Stomach (tissue), 9 donors: Measurements from ENCODE around the gene SPDYE6. TPM values are rescaled to one million over a fixed set of nuclear protein-coding genes. Genes with fewer than 3 reads are reported as not detected.
A peak's percentile ranks its signal among the peaks of the same experiment; 100 is the strongest.
"Not testable (repeated sequence)": the region's sequence is repeated elsewhere in the genome, so short reads cannot be mapped to it uniquely, and the experiment has no call there.

Source experiments
- DNase-seq, 2 donors: peaks; one replicate each; pipeline versions ENCODE4 v3.0.0 to v3.0.0-alpha.2; 2013 to 2019
- H3K27ac ChIP-seq, 5 donors: fragments of 200-600 bp in 4 of 5; sonication (generic) in 4 of 5; one replicate each; pipeline ENCODE4 v1.5.1; 2013 to 2019; ENCODE audit warnings: mild to moderate bottlenecking in 1 of 5, moderate library complexity in 1 of 5
- H3K27me3 ChIP-seq, 3 donors: fragments of 200-600 bp; sonication (generic); one replicate each; pipeline ENCODE4 v1.5.1; 2017 to 2019; ENCODE audit warnings: mixed run types in 1 of 3
- H3K36me3 ChIP-seq, 4 donors: fragments of 200-600 bp; sonication (generic); 1 replicate in 3 of 4; 2 replicates in 1 of 4; pipeline ENCODE4 v1.5.1; 2016 to 2019
- H3K4me1 ChIP-seq, 4 donors: fragments of 200-600 bp; sonication (generic); one replicate each; pipeline ENCODE4 v1.5.1; 2016 to 2019
- H3K4me3 ChIP-seq, 4 donors: fragments of 200-600 bp; sonication (generic) in 3 of 4; one replicate each; pipeline ENCODE4 v1.5.1; 2016 to 2019; ENCODE audit warnings: mild to moderate bottlenecking in 1 of 4
- H3K9me3 ChIP-seq, 4 donors: fragments of 200-600 bp; sonication (generic); one replicate each; pipeline ENCODE4 v1.5.1; 2016 to 2019
- CTCF ChIP-seq, 7 experiments: fragments of 450-650 bp in 4 of 7; fragments of 200-600 bp in 3 of 7; sonication (generic) in 3 of 7; IDR thresholded peaks; one replicate each; pipeline ENCODE4 v1.5.1; 2016 to 2019; ENCODE audit warnings: antibody characterized with exemption in 7 of 7, control low read depth in 2 of 7, mild to moderate bottlenecking in 1 of 7
- EP300 ChIP-seq: sonication (generic); formaldehyde crosslinking; IDR thresholded peaks from one replicate; pipeline ENCODE4 v1.6.1; 2017; ENCODE audit warnings: antibody characterized with exemption
- POLR2A ChIP-seq, 4 donors: fragments of 450-650 bp; IDR thresholded peaks; one replicate each; pipeline ENCODE4 v1.6.1; 2016; ENCODE audit warnings: antibody characterized with exemption in 4 of 4, control low read depth in 2 of 4, mild to moderate bottlenecking in 1 of 4, moderate library complexity in 1 of 4
- POLR2AphosphoS5 ChIP-seq, 3 donors: sonication (generic); formaldehyde crosslinking; IDR thresholded peaks; one replicate each; pipeline ENCODE4 v1.6.1; 2016; ENCODE audit warnings: antibody characterized with exemption in 3 of 3
- WGBS, 5 donors: extraction: QIAGEN DNeasy Blood & Tissue Kit in 3 of 5; methylation state at CpG; one replicate each; pipeline versions ENCODE4 v1.1.5 to v1.1.7; 2013 to 2018; 5-methylcytosine and 5-hydroxymethylcytosine counted together
- intact Hi-C: fragments of 100-400 bp; cut with DNase I; formaldehyde crosslinking; loops from one replicate; pipeline ENCODE4 v1.15.1; 2023; ENCODE audit warnings: low total_unique reads
- polyA plus RNA-seq, 3 donors: library from polyadenylated mRNA; stranded (reverse); fragments of 200-250 nt; gene quantifications; one replicate each; pipeline ENCODE4 v1.2.3, GENCODE V29; 2013
- total RNA-seq, 5 donors: library from RNA; depleted of rRNA; stranded (reverse); fragments of >200 nt; gene quantifications; one replicate each; pipeline versions ENCODE4 v1.1.0 to v1.2.3, GENCODE V29; 2014 to 2016
- donor health status: healthy with polysubstance abuse.
- donor health status: Bipolar disorder and iron deficiency.
- donor health status: healthy.

SPDYE6 gene
- total and polyA plus RNA-seq, 8 donors = not detected

GRCh38 chr7:102303669-102304422 is 52.4 kb downstream of the SPDYE6 start:
- Histone ChIP-seq H3K27ac (peak overlapping the region in 2 of 5 donors; percentile 10 to 47), H3K27me3 (peaks cover 0 to 24% (median 0%) of the 10 kb centered on the region in 3 donors), H3K9me3 (no peaks in the 10 kb centered on the region), H3K4me3 (no peak overlapping the region), H3K4me1 (peaks cover 7 to 32% (median 14%) of the 10 kb centered on the region in 4 donors), H3K36me3 (peaks cover 0 to 7% (median 1%) of the 10 kb centered on the region in 4 donors)
- no peak for DNase-seq
- TF ChIP-seq POLR2AphosphoS5 (IDR thresholded peaks at IDR 0.05) (no peak), CTCF (IDR thresholded peaks at IDR 0.05) (no peak), EP300 (no peak), POLR2A (IDR thresholded peaks at IDR 0.05) (no peak)
- WGBS, 5 donors = 78 to 84% (median 83%) methylated on average over 5 to 13 of the region's 13 CpGs
- intact Hi-C loops = no loop called here

- Histone ChIP-seq H3K27me3 (peaks cover 0 to 34% (median 0%) of the 10 kb centered on the region in 3 donors), H3K4me3 (no peak overlapping the region), H3K36me3 (no peaks in the 10 kb centered on the region), H3K9me3 (no peaks in the 10 kb centered on the region), H3K4me1 (peaks cover 1 to 21% (median 9%) of the 10 kb centered on the region in 4 donors), H3K27ac (no peak overlapping the region)
- TF ChIP-seq POLR2AphosphoS5 (IDR thresholded peaks at IDR 0.05) = no peak
- no peak for TF ChIP-seq EP300
- no peak for TF ChIP-seq CTCF (IDR thresholded peaks at IDR 0.05)
- TF ChIP-seq POLR2A (IDR thresholded peaks at IDR 0.05) = no peak
- WGBS, 5 donors = 78 to 93% (median 91%) methylated on average over 4 to 6 of the region's 6 CpGs
- intact Hi-C loops = no loop called here
- DNase-seq = no peak
Observed at GRCh38 chr7:102302025-102302424, 54.2 kb downstream of the SPDYE6 start.

- H3K4me1 ChIP-seq = peaks cover 0 to 15% (median 4%) of the 10 kb centered on the region in 4 donors
- H3K36me3 ChIP-seq, DNase-seq, H3K27ac ChIP-seq, H3K4me3 ChIP-seq, intact Hi-C loops, H3K9me3 ChIP-seq: not testable (repeated sequence)
- 89 to 94% (median 92%) methylated on average over 8 to 14 of the region's 14 CpGs for WGBS, 5 donors
- peaks cover 0 to 34% (median 0%) of the 10 kb centered on the region in 3 donors for H3K27me3 ChIP-seq
Observed at GRCh38 chr7:102301367-102301766, 54.9 kb downstream of the SPDYE6 start.

GRCh38 chr7:102300643-102301221 is 55.5 kb downstream of the SPDYE6 start:
- Histone ChIP-seq H3K4me3 (no peak overlapping the region), H3K27ac (no peak overlapping the region), H3K9me3 (no peaks in the 10 kb centered on the region), H3K27me3 (peaks cover 0 to 34% (median 0%) of the 10 kb centered on the region in 3 donors), H3K36me3 (no peaks in the 10 kb centered on the region), H3K4me1 (peaks cover 0 to 12% (median 4%) of the 10 kb centered on the region in 4 donors)
- DNase-seq = peak in 1 of 2 donors; percentile 64
- WGBS, 5 donors = 37 to 66% (median 44%) methylated on average over 51 to 84 of the region's 84 CpGs
- intact Hi-C loops = no loop called here
- TF ChIP-seq EP300 = no peak
- TF ChIP-seq POLR2A (IDR thresholded peaks at IDR 0.05) = no peak
- TF ChIP-seq POLR2AphosphoS5 (IDR thresholded peaks at IDR 0.05) = no peak
- no peak for TF ChIP-seq CTCF (IDR thresholded peaks at IDR 0.05)
